OCI-M2 (cell line): ENCODE data around the gene SBF2.
A peak's percentile ranks its signal among the peaks of the same experiment; 100 is the strongest.
"Not testable (repeated sequence)": the region's sequence is repeated elsewhere in the genome, so short reads cannot be mapped to it uniquely, and the experiment has no call there.

Experiments used
- DNase-seq: peaks from one replicate; lab custom pipeline; 2025; ENCODE audit not compliant: unreplicated experiment; lab: John Stamatoyannopoulos, UW

Gene SBF2

DNA sequence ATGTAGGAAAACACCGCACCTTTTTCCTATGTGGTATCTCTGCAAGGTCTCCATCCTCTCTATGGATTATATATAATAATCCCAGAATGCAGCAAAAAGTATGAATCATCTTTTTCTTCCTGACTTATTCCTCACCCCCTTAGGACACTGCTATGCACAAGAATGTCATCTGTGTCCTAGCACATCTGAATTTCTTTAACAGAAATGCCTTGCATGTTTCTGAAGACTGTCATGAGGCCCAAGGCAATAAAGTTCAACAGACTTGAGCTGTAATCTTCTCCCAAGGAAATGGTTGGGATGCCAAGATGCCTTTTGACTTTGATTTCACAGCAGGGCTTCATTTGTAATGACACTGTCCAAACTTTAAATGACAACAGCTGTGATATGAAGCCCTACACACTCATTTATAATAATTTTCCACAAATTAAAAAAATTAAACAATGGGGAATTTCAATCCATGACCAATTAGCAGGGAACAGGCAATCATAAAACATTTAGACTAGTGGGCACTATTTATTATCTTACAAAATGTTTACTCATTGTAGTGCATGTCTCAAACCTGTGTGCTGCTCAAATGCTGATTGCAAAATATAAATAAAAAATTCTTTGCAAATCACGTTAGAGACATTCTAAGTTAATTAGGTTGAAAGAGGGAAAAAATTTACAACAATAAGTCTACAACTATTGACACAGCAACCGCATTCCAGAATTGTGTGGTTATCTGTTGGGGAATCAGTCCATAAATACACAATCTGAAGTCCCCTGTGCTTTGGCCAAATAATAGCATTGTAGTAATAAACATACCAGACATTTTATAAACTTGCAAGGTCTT is 387.8 kb downstream of the SBF2 start:
- no peak for DNase-seq

DNA sequence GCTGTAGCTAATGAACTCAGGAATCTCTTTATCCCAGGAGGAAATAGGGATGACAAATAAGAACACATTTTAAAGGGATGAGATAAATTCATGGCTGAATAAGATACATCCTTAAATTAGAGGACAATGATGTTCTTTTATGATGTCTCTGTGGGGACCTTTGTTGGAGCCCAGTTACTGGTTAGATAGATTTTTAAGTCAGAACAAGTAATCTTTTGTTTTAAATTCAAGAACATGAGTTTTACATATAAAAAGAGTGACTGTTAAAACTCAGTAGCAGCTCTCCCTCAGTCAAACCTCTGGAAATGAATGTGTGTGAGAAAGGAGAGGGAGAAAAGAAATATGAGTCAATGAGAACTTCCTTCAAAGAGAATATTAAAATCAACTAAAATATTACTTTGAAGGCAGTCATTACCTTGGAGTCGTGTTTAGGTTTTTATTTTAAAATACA is 388.5 kb downstream of the SBF2 start:
- DNase-seq = no peak

DNA sequence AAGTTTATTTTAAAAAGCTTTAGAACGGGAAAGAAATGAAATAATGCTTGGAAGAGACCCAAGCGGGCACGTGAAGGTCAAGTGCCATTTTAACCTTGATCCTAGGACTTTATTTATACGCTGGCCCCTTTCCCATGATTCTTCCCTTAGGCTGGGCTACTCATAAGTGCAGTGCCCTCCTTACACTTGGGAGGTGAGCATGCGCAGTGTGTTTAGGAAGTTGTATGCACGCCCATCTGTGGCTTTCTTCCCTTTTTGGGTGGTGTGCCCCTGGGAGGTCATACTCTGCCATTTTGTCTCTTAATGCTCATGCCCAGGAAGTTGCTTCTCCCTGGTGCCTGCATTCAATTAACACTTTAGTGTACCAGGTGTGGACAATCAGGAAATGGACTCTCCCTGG is 390.4 kb downstream of the SBF2 start:
- DNase-seq = no peak

DNA sequence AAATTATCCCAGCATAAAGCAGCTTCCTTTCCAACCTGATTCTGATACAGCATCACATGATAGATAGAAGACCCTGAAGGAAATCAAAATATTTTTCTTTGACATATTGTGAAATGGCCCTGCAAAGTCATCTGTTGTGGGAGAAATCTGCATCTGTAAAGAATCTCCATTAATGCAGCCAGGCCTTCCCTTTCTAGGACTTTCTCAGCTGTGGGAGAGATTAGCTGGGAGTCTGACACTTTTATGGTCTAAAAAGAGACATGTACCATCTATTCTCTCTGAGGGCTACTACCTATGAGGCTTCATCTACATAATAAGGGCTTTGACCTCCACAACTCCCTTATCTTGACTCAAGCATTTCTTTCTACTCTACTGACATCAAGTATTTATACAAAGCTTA is 392.1 kb downstream of the SBF2 start:
- no peak for DNase-seq

DNA sequence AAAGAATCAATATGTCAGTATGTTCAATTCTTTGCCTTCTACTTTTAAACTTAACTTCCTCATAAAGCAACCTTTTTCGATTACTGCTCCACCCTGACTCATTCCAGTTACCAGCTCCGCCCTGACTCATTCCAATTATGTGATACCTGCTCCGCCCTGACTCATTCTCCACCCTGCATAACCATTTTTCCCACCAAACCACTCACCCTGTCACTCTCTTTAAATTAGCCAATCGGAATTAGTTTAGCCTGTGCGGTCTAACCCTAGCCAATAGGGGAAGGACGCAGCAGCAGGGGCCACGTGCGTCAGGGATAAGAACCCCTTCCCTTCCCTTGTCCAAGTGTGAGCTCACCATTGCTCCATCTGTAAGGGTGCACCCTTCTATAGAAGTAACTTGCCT is 393.8 kb downstream of the SBF2 start:
- not testable (repeated sequence) for DNase-seq

DNA sequence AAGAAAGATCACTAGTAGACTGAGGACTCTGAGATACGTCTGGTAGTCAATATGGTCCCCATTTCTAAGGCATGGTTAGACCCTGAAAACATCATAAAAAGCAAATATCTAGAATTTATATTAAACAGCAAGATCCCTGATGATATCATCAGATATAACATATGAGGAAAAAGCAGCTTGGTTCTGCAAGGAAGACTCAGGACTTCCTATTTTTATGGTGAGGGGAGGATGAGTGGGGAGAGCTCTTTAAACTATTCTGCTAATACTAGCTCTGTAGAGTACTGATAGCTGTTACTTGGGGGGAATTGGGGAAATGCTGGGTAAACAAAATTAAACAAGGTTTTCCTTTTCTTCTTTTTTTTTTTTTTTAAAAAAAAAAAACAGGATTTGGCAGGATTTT is 394.3 kb downstream of the SBF2 start:
- no peak for DNase-seq

DNA sequence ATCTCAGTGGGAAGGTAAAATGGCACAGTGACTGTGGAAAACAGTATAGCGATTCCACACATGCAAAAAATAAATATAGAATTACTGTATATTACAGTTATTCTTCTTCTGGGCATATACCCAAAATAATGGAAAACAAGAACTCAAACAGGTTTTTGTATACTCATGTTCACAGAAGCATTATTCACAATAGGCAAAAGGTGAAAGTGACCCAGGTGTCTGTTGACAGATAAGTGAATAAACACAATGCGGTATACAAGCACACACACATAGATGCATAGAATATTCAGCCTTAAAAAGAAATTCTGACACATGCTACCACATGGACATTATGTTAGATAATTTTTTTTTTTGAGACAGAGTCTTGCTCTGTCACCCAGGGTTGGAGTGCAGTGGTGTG is 397.1 kb downstream of the SBF2 start:
- DNase-seq = no peak

DNA sequence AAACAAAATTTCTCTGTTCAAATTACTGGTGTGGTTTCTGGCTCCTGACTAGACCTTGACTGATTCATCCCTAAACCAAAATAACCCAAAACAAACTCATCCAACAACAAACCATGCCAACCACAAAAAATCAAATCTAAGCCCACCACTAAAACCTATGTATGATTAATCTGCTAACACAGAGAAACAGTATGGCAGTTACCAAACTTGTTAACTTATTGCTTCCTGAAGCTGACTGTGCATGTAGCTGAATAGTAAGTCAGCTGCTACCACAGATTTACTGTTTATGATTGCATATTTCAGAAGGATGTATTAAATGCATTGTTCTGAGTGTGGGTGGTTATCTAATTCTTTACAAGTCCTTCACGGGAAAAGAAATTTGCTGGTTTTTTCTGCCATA is 399.0 kb downstream of the SBF2 start:
- DNase-seq = no peak

DNA sequence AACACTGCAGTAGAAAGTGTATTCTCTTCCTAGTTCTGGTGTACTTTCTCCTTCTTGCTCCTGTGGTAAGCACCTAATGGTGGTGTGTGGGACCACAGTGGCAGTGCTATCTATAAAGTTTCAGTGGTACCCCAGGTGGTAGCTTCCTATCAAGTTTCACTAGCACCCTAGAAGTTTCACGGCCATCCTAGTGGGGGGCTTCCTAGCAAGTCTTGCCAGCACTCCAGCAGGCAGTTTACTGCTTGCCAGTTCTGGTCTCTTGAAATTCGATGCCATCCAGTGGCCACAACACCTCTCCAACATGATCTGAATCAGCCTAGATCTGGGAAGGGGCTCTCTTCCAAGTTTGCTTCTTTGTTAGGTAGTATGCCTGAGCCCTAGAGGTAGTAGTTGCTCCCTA is 400.5 kb downstream of the SBF2 start:
- DNase-seq = no peak

DNA sequence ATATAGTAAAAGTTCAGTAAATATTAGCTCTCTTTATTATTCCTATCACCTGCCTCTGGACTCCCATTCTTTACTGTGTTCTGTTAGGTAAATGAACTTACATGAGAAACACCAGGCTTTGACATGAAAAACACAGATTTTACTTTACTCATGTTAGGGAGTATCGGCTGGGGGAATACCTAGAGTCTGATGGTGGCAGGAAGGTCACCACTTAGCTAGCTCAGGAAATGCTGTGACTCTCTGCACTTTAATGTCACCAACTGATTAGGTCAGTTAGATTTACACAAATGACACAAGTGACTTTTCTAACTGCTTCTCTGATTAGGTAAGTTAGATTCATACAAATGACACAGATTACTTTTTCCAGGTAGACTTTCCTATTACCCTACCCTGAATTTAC is 405.1 kb downstream of the SBF2 start:
- DNase-seq = no peak

DNA sequence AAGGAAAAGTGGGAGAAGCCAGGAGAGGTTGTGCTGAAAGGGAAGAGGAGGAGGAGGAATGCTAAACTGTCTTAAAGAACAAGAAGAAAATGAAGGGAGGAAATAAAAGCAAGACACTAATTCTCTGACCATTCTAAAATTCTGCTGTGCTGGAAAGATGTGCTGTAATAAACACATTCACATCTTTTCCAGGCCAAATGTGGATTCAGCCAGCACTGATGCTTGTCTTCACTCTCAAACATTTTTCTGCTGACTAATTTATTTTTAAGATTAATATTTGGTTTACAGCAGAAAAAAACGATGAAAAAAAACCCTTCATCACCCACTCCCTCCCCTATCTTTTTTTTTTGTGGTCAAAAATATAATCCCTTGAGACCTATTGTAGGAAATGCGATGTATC is 406.5 kb downstream of the SBF2 start:
- DNase-seq = no peak

DNA sequence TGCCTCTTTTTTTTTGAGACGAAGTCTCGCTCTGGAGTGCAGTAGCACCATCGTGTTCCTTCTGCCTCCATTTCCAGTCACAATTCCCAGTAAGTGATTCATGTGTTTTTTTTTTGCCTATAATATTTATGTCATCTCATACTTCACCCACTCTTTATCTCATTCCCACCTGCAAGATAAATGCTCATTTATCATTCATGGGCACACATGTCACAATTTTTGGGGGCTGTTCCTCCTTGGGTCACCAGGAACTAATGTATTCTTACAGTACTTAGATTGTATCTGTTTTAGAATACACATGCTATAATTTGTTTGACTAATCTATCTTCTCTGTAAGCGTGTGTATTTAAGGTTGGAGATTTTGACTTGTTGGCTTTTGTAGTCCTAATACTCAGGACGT is 407.4 kb downstream of the SBF2 start:
- DNase-seq = no peak

DNA sequence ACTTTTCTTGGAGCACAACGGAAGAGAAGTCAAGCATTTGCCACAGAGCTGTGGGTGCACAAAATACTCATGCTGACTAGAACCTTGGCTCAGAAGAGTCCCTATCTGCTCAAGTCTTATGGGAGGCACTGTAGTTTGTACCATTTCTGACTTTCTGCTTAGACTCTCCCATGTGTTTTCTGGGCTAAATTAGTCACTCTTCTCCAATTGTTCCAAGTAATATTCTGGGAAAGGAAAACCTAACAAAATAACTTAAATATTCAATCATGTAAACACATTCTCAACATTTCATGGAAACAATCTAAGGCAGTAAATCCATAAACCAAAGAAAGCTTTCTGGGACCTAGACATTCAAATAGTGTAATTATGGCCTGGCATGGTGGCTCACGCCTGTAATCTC is 409.4 kb downstream of the SBF2 start:
- DNase-seq = no peak

DNA sequence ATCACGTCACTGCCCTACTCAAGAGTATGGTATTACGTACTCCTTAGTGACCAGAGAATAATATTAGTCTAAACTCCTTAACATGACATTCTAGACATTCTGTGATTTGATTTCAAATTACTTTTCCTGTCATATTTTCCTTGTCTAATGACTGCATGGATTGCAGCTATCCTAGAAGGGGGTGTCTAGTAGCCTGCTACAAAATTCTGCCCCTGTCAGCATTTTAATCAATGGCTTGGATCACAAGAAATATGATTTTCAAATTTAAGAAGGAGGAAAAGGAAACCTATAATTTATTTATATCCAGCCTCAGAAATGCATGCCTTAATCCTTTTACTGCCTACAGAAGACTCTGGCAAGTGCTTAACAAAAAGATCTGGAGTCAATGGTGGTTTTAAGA is 413.4 kb downstream of the SBF2 start:
- no peak for DNase-seq

DNA sequence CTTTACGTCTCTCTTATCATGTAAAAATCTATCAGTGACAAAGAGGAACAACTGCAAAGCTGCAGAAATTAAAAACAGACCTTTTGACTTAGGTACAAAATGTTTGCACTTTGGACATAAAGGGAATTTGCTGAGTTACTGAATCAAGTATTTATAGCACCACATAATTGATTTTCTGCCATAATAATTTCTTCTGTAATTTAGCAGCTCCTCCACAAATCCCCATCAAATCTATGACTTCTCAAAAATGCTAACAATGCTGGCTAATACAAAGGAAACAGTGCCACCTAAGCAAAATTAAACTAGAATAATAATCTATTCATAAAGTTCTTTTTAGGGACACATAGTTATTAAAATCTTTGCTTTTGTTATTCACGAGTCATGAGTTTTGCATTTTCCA is 415.1 kb downstream of the SBF2 start:
- no peak for DNase-seq

DNA sequence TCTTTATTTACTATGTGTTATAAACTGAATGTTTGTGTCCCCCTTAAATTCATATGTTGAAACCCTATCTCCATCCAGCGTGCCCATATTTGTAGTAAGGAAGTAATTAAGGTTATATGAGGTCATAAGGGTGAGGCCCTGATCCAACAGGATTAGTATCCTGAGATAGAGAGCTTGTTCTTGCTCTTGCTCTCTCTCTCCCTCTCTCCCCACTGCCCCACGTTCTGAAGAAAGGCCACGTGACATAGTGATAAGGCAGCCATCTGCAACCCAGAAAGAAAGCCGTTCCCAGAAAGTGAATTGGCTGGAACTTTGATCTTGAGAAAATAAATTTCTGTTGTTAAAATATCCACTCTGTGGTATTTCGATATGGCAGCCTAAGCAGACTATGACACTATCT is 417.7 kb downstream of the SBF2 start:
- DNase-seq = no peak

DNA sequence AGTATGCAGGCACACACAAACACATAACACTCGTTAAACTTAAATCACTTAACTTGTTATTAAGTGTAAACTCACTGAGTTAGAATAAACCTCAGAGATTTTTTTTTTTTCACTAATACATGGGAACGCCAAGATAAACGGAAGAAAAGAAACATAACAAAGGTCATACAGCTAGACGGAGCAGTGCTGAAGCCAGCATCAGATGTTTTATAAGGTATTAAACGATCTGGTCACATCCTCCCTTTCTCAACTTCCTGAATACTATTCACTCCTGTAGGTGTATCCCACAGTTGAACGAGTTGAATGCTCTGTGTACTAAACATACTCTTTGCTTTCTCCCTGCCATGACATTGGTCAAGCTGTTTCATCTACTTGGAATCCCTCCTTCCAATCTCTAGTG is 418.2 kb downstream of the SBF2 start:
- DNase-seq = no peak

DNA sequence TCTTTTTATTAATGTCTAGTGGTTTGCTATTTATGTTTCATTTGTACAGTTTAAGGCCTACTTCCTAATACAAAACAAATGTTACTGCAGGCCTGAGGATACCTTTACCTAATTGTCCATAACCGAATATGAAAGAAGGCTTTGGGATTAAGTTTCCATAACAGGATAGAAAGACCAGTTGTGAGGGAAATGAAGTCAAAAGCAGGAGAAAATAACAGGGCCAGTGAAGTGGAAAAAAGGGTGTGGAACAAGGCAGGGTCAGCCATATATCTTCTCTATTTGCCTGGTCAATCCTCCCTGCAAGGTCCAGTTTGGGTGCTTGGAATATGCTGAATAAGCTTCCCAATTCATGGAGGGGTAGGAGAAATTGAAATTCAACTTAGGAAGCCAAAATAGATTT is 418.6 kb downstream of the SBF2 start:
- no peak for DNase-seq

DNA sequence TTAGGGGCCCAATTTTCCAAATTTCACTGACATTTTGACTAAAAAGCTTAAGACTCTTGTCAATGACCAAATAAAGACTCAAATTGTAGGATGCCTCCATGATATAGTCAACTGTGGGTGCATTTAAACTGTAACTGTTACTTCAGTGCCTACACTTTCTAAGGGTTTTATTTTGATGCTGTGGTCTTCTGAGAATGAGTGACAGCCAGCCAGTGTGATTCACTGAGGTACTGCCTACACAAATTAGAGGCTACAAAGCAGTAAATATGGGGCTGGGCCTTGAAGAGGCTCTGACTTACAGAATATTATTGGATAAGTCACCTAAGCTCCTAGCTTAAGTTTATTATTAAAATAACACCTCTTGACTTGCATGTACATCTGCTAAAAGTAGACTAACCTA is 419.6 kb downstream of the SBF2 start:
- DNase-seq = no peak

DNA sequence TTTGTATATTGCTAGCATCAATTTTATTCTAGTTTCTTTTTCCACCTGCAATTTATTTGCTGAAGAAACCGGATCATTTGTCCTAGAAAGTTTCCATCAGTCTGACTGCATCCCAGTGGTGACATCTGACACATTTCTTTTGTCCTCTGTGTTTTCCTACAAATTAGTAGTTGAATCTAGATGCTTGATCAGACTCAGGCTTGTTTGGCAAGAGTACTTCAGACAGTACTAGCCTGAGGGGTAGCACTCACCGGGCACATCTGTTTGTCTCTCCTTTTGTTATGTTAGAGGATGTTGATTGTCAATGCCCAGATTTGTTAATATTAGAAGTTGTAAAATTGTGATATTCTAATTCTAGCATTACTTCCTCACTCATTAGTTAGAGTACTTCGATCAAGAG is 425.4 kb downstream of the SBF2 start:
- DNase-seq = no peak

DNA sequence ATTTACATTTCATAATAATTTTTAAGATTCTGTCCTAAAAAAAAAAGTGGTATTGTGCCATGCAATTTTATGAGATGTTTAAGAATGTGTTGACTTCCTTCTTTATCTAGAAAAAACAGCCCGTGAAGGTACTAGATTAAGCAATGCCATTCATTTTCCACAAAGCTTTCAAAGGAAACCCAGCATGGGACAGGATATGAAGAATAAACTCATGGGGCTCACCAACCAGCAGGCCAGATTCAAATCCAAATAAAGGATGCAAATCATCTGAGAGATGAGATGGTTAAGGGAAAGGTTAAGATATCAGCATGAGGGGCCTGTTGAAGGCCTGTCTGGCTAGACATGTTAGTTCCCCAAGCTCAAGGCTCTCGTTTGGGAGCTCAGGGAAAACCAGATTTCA is 431.0 kb downstream of the SBF2 start:
- DNase-seq = no peak

DNA sequence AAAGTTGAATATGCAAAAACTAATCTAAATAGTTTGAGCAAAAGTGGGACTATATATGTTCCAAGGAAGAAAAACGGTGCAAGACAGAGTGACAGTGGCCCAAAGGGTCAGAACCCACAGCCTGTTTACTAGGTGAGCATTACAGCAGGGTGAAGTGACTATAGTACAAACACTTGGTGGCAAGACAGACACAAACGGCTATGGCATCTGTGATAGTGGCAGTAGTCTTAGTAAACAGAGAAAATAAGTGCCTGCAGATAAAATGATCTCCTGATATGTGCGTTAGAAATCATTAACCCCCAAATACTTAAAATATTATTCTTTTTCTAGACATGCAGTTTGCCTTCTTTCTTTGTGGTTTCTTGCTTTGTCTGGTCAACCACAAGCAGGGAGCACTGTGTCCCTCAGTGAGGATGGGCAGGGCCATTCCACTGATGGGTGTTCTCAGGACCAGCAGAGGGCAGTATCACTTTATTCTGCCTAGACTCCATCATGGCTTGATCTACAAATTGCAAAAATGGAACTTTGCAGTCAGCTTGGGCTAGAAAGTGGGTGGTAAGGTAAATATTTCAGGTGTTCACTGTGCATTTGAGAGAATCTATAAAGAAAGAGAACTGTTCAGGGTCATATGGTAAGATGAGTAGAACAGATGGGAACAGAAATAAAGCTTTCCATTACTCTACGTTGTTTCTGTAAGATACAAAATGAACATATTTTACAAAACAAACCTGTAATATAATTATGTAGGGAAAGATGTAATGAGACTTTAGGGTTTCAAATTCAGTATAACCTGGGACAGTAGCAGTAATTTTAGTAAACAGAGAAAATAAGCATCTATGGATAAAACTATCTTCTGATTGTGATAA is 431.9 kb downstream of the SBF2 start:
- peak; percentile 31 for DNase-seq
